Caco-2 (cell line): ENCODE results near the gene ERICH2. TPM values are rescaled to one million over a fixed set of nuclear protein-coding genes. Genes with fewer than 3 reads are reported as not detected.
"Not testable (repeated sequence)": the region's sequence is repeated elsewhere in the genome, so short reads cannot be mapped to it uniquely, and the experiment has no call there.

Experiments used
- BruUV-seq: library from RNA; stranded (reverse); fragments of 400-500 nt; replicated peaks from 2 replicates; lab custom pipeline; 2021; lab: Mats Ljungman, UMichigan
- CTCF ChIA-PET: fragments of 300-600 bp; sonication (Branson Sonifier 250); formaldehyde crosslinking; loops from one replicate; lab custom pipeline; 2022; ENCODE audit warnings: antibody characterized with exemption; lab: Charles Lee
- POLR2A ChIA-PET: fragments of 300-600 bp; sonication (Branson Sonifier 250); formaldehyde crosslinking; loops from one replicate; lab custom pipeline; 2022; ENCODE audit warnings: antibody characterized with exemption; lab: Charles Lee
- DNase-seq, 2 experiments: peaks; one replicate each; pipeline versions ENCODE4 v3.0.0 to v3.0.0-alpha.2; 2020 to 2022
- H3K27me3 ChIP-seq: replicated peaks from 2 replicates; pipeline ENCODE4 v1.6.0; 2011; ENCODE audit warnings: low read length; ENCODE audit not compliant: control insufficient read depth, insufficient read depth
- H3K36me3 ChIP-seq: 2 replicates; pipeline ENCODE4 v1.5.1; 2011; ENCODE audit warnings: low read length; ENCODE audit not compliant: control insufficient read depth, insufficient read depth
- H3K4me1 ChIP-seq: fragments of 250-450 bp; sonication (Bioruptor Pico); 2 replicates; pipeline ENCODE4 v1.5.1; 2020; ENCODE audit warnings: mild to moderate bottlenecking
- H3K4me3 ChIP-seq: 2 replicates; pipeline ENCODE4 v1.5.1; 2011; ENCODE audit warnings: low read depth, mild to moderate bottlenecking, control low read depth, low read length
- H3K9me3 ChIP-seq: fragments of 250-450 bp; sonication (Bioruptor Pico); 2 replicates; pipeline ENCODE4 v1.5.1; 2020; ENCODE audit warnings: mild to moderate bottlenecking, moderate library complexity
- H3K27ac Mint-ChIP-seq: one replicate; pipeline ENCODE4 v1.8.0; 2022; ENCODE audit warnings: mixed read lengths; ENCODE audit not compliant: unreplicated experiment
- H3K27me3 Mint-ChIP-seq: one replicate; pipeline ENCODE4 v1.8.0; 2022; ENCODE audit warnings: mixed read lengths; ENCODE audit not compliant: insufficient read depth, unreplicated experiment
- H3K36me3 Mint-ChIP-seq: one replicate; pipeline ENCODE4 v1.8.0; 2022; ENCODE audit warnings: mild to moderate bottlenecking, mixed read lengths; ENCODE audit not compliant: insufficient read depth, unreplicated experiment
- H3K4me1 Mint-ChIP-seq: one replicate; pipeline ENCODE4 v1.8.0; 2022; ENCODE audit warnings: low read depth, mixed read lengths; ENCODE audit not compliant: unreplicated experiment
- H3K4me3 Mint-ChIP-seq: one replicate; pipeline ENCODE4 v1.8.0; 2022; ENCODE audit warnings: mild to moderate bottlenecking, moderate library complexity, mixed read lengths; ENCODE audit not compliant: unreplicated experiment
- H3K9me3 Mint-ChIP-seq: one replicate; pipeline ENCODE4 v1.8.0; 2022; ENCODE audit warnings: mixed read lengths; ENCODE audit not compliant: unreplicated experiment
- CTCF ChIP-seq, 2 experiments: fragments of 200-600 bp in 1 of 2; IDR thresholded peaks; 1 replicate in 1 of 2; 2 replicates in 1 of 2; pipeline versions ENCODE4 v1.5.1 to v1.8.0; 2011 to 2022; ENCODE audit warnings: antibody characterized with exemption in 1 of 2, control low read depth in 1 of 2, inconsistent platforms in 1 of 2, low read depth in 1 of 2, low read length in 1 of 2, mild to moderate bottlenecking in 1 of 2, moderate library complexity in 1 of 2; ENCODE audit not compliant: insufficient read depth in 1 of 2, severe bottlenecking in 1 of 2, unreplicated experiment in 1 of 2
- intact Hi-C: fragments of 100-400 bp; cut with micrococcal nuclease; formaldehyde crosslinking; loops from one replicate; pipeline ENCODE4 v1.10.0; 2022; ENCODE audit not compliant: unreplicated experiment
- total RNA-seq: library from RNA; stranded (reverse); gene quantifications from 2 replicates; pipeline ENCODE4 v1.2.3, GENCODE V29; 2022

Gene ERICH2
- total RNA-seq, 1 experiment from 2014 or later, result 3.1 TPM

GRCh38 chr2:170744248-170745002 is 25.8 kb upstream of the ERICH2 start:
- Histone ChIP-seq H3K36me3 (no peaks in the 10 kb centered on the region), H3K9me3 (no peaks in the 10 kb centered on the region), H3K27me3 (no peaks in the 10 kb centered on the region), H3K4me3 (peak overlapping the region; percentile 6; the same call in 1 of the 2 replicates), H3K4me1 (peaks cover 18% of the 10 kb centered on the region)
- POLR2A ChIA-PET, result interaction anchor here (1.0 kb wide), 1 partner anchor 26 kb away, joined by 8 read pairs; the partner anchor contains the start of gene ERICH2
- no peaks in the 10 kb centered on the region for H3K27me3 Mint-ChIP-seq
- no peak for TF ChIP-seq CTCF (IDR thresholded peaks at IDR 0.05; ENCODE audit: insufficient read depth in 1 of 2, low read depth in 1 of 2, low read length in 1 of 2, severe bottlenecking in 1 of 2, unreplicated experiment in 1 of 2)
- peaks cover 11% of the 10 kb centered on the region for H3K4me1 Mint-ChIP-seq
- peak overlapping the region; percentile 53 for H3K4me3 Mint-ChIP-seq
- no peaks in the 10 kb centered on the region for H3K9me3 Mint-ChIP-seq
- BruUV-seq, result TSS peak; percentile 92
- DNase-seq, result peak; percentile 58 to 66
- H3K27ac Mint-ChIP-seq, result peak overlapping the region; percentile 46
- H3K36me3 Mint-ChIP-seq, result no peaks in the 10 kb centered on the region
- intact Hi-C loops, result loop anchor here (2.0 kb wide), 1 partner anchor 20 kb away; no protein-coding TSS in a partner anchor
- CTCF ChIA-PET, result interaction anchor here (1.0 kb wide), 1 partner anchor 420 kb away, joined by 3 read pairs; no protein-coding TSS in a partner anchor

- Mint-ChIP-seq H3K4me3 (no peak overlapping the region), H3K4me1 (peaks cover 6% of the 10 kb centered on the region), H3K9me3 (no peaks in the 10 kb centered on the region), H3K27me3 (no peaks in the 10 kb centered on the region), H3K27ac (no peak overlapping the region), H3K36me3 (no peaks in the 10 kb centered on the region)
- BruUV-seq, result no TSS peak
- H3K36me3 ChIP-seq, result no peaks in the 10 kb centered on the region
- CTCF ChIA-PET, result no interaction called here
- POLR2A ChIA-PET, result no interaction called here
- H3K4me1 ChIP-seq, result peaks cover 16% of the 10 kb centered on the region
- H3K4me3 ChIP-seq, result no peak overlapping the region
- H3K27me3 ChIP-seq, result no peaks in the 10 kb centered on the region
- TF ChIP-seq CTCF (IDR thresholded peaks at IDR 0.05; ENCODE audit: insufficient read depth in 1 of 2, low read depth in 1 of 2, low read length in 1 of 2, severe bottlenecking in 1 of 2, unreplicated experiment in 1 of 2), result no peak
- H3K9me3 ChIP-seq, result no peaks in the 10 kb centered on the region
- intact Hi-C loops, result loop anchor here (2.0 kb wide), 1 partner anchor 19 kb away; no protein-coding TSS in a partner anchor
- DNase-seq, result no peak
These were observed 24.9 kb upstream of the ERICH2 start for GRCh38 chr2:170745305-170745704.

GRCh38 chr2:170747921-170748320 is 22.3 kb upstream of the ERICH2 start:
- Histone ChIP-seq H3K9me3 (no peaks in the 10 kb centered on the region), H3K4me1 (peaks cover 16% of the 10 kb centered on the region), H3K27me3 (no peaks in the 10 kb centered on the region), H3K4me3 (no peak overlapping the region), H3K36me3 (no peaks in the 10 kb centered on the region)
- POLR2A ChIA-PET, result interaction anchor here (0.6 kb wide), 1 partner anchor 19 kb away, joined by 3 read pairs; no protein-coding TSS in a partner anchor
- Mint-ChIP-seq H3K27ac (no peak overlapping the region), H3K27me3 (no peaks in the 10 kb centered on the region), H3K4me3 (no peak overlapping the region), H3K9me3 (no peaks in the 10 kb centered on the region), H3K36me3 (no peaks in the 10 kb centered on the region), H3K4me1 (peaks cover 6% of the 10 kb centered on the region)
- CTCF ChIA-PET, result interaction anchor here (0.7 kb wide), 1 partner anchor 335 kb away, joined by 4 read pairs; no protein-coding TSS in a partner anchor
- intact Hi-C loops, result no loop called here
- BruUV-seq, result no TSS peak
- TF ChIP-seq CTCF (IDR thresholded peaks at IDR 0.05; ENCODE audit: insufficient read depth in 1 of 2, low read depth in 1 of 2, low read length in 1 of 2, severe bottlenecking in 1 of 2, unreplicated experiment in 1 of 2), result no peak
- no peak for DNase-seq

GRCh38 chr2:170751555-170751954 is 18.6 kb upstream of the ERICH2 start:
- H3K4me3 ChIP-seq, H3K9me3 ChIP-seq, H3K27ac Mint-ChIP-seq, H3K9me3 Mint-ChIP-seq, H3K4me1 ChIP-seq, H3K4me1 Mint-ChIP-seq, POLR2A ChIA-PET, H3K36me3 Mint-ChIP-seq, H3K27me3 ChIP-seq, H3K4me3 Mint-ChIP-seq, intact Hi-C loops, BruUV-seq, H3K36me3 ChIP-seq, H3K27me3 Mint-ChIP-seq, DNase-seq, CTCF ChIA-PET: not testable (repeated sequence)
